SK-N-MC (cell line): ENCODE data around the gene CACNA1E.

ENCODE experiments used
- EZH2 ChIP-seq: fragments of 200-600 bp; sonication (generic); IDR thresholded peaks from one replicate; pipeline ENCODE4 v1.6.1; 2017; ENCODE audit warnings: antibody characterized with exemption
- FOXP2 ChIP-seq: optimal IDR thresholded peaks from 2 replicates; pipeline ENCODE3; 2011; ENCODE audit warnings: mild to moderate bottlenecking, moderate library complexity; ENCODE audit not compliant: insufficient read depth; ENCODE audit errors: extremely low read length, control extremely low read depth
- POLR2AphosphoS5 ChIP-seq: IDR thresholded peaks from 2 replicates; pipeline ENCODE4 v1.6.1; 2012; ENCODE audit warnings: mild to moderate bottlenecking, low read depth, low read length, borderline replicate concordance

GRCh38 chr1:181645171-181645570 lies 161.9 kb downstream of the CACNA1E start:
- TF ChIP-seq EZH2 (no peak), POLR2AphosphoS5 (no peak), FOXP2 (no peak)
